Neural cell (in vitro differentiated cells): ENCODE results near the gene MEGF6. TPM values are rescaled to one million over a fixed set of nuclear protein-coding genes. Genes with fewer than 3 reads are reported as not detected.
"Not testable (repeated sequence)": the region's sequence is repeated elsewhere in the genome, so short reads cannot be mapped to it uniquely, and the experiment has no call there.

Experiments
- H2AFZ ChIP-seq: fragments of 200-600, 300-800 bp; sonication (generic), shearing (Covaris generic); 2 replicates; pipeline ENCODE4 v1.6.0; 2014; ENCODE audit warnings: low read depth, mild to moderate bottlenecking, antibody characterized with exemption, low read length, moderate library complexity
- H3F3A ChIP-seq: fragments of 200-600 bp; shearing (Covaris generic); 2 replicates; pipeline ENCODE4 v1.6.1; 2016; ENCODE audit warnings: mild to moderate bottlenecking, moderate library complexity, mixed read lengths, antibody characterized with exemption, low read length; ENCODE audit not compliant: insufficient read depth, poor library complexity, severe bottlenecking
- H3K27ac ChIP-seq: fragments of 200-600, 300-800 bp; sonication (generic), shearing (Covaris generic); 2 replicates; pipeline ENCODE4 v1.5.1; 2014; ENCODE audit warnings: mild to moderate bottlenecking, low read length, moderate library complexity
- H3K27me3 ChIP-seq: fragments of 300-800, 200-600 bp; sonication (generic), shearing (Covaris generic); 2 replicates; pipeline ENCODE4 v1.6.0; 2014; ENCODE audit warnings: mild to moderate bottlenecking, low read depth, low read length, moderate library complexity; ENCODE audit not compliant: insufficient read depth
- H3K36me3 ChIP-seq: fragments of 300-800, 200-600 bp; sonication (generic), shearing (Covaris generic); 2 replicates; pipeline ENCODE4 v1.5.1; 2014; ENCODE audit warnings: mild to moderate bottlenecking, antibody characterized with exemption, low read length, moderate library complexity; ENCODE audit not compliant: insufficient read depth
- H3K4me2 ChIP-seq: fragments of 300-800, 200-600 bp; sonication (generic), shearing (Covaris generic); 2 replicates; pipeline ENCODE4 v1.6.0; 2014; ENCODE audit warnings: mild to moderate bottlenecking, low read length
- H3K4me3 ChIP-seq: fragments of 300-800, 200-600 bp; sonication (generic), shearing (Covaris generic); 2 replicates; pipeline ENCODE4 v1.5.1; 2014; ENCODE audit warnings: mild to moderate bottlenecking, low read length, moderate library complexity
- H3K79me2 ChIP-seq: fragments of 200-600 bp; shearing (Covaris generic); replicated peaks from 2 replicates; pipeline ENCODE4 v1.6.0; 2014; ENCODE audit warnings: mild to moderate bottlenecking, low read length, moderate library complexity; ENCODE audit not compliant: insufficient read depth
- H3K9ac ChIP-seq: fragments of 300-800, 200-600 bp; sonication (generic), shearing (Covaris generic); 2 replicates; pipeline ENCODE4 v1.6.1; 2016; ENCODE audit warnings: mild to moderate bottlenecking, low read length, mixed read lengths
- H3K9me2 ChIP-seq: fragments of 200-600 bp; shearing (Covaris generic); 2 replicates; pipeline ENCODE4 v1.6.1; 2016; ENCODE audit warnings: mild to moderate bottlenecking, low read length, mixed read lengths; ENCODE audit not compliant: insufficient read depth
- H3K9me3 ChIP-seq: fragments of 200-600, 300-800 bp; sonication (generic), shearing (Covaris generic); 2 replicates; pipeline ENCODE4 v1.6.1; 2016; ENCODE audit warnings: mild to moderate bottlenecking, mixed run types, low read length, moderate library complexity, mixed read lengths
- H4K20me1 ChIP-seq: fragments of 200-600 bp; shearing (Covaris generic); 2 replicates; pipeline ENCODE4 v1.6.1; 2016; ENCODE audit warnings: mild to moderate bottlenecking, mixed run types; ENCODE audit not compliant: insufficient read depth
- EP300 ChIP-seq: fragments of 450-650 bp; conservative IDR thresholded peaks from 2 replicates; pipeline ENCODE4 v1.6.1; 2014; ENCODE audit warnings: antibody characterized with exemption, mild to moderate bottlenecking, moderate library complexity; ENCODE audit not compliant: poor library complexity, severe bottlenecking
- EZH2 ChIP-seq: fragments of 200-600, 300-800 bp; shearing (Covaris generic), sonication (generic); IDR thresholded peaks from 2 replicates; pipeline ENCODE4 v1.6.1; 2014; ENCODE audit warnings: antibody characterized with exemption, low read length, borderline replicate concordance, mild to moderate bottlenecking; ENCODE audit not compliant: insufficient read depth, poor library complexity, severe bottlenecking
- MXI1 ChIP-seq: fragments of 450-650 bp; conservative IDR thresholded peaks from 2 replicates; pipeline ENCODE4 v1.6.1; 2014; ENCODE audit warnings: antibody characterized with exemption, mild to moderate bottlenecking; ENCODE audit not compliant: poor library complexity, severe bottlenecking
- POLR2AphosphoS5 ChIP-seq: IDR thresholded peaks from 2 replicates; pipeline ENCODE4 v1.6.1; 2012
- RAD21 ChIP-seq: fragments of 450-650 bp; conservative IDR thresholded peaks from 2 replicates; pipeline ENCODE4 v1.6.1; 2014; ENCODE audit warnings: antibody characterized with exemption, mild to moderate bottlenecking, moderate library complexity
- SMC3 ChIP-seq: fragments of 450-650 bp; conservative IDR thresholded peaks from 2 replicates; pipeline ENCODE4 v1.6.1; 2014; ENCODE audit warnings: antibody characterized with exemption, mild to moderate bottlenecking, moderate library complexity; ENCODE audit not compliant: poor library complexity
- TAF1 ChIP-seq: IDR thresholded peaks from 2 replicates; pipeline ENCODE4 v1.6.1; 2012; ENCODE audit warnings: low read depth
- polyA plus RNA-seq: library from polyadenylated mRNA; depleted of rRNA; stranded (reverse); fragments of >200 nt; gene quantifications from 2 replicates; pipeline ENCODE4 v1.2.3, GENCODE V29; 2014
- TF ChIP-seq, protein P1 (sequence below): fragments of 450-650 bp; IDR thresholded peaks from 2 replicates; pipeline ENCODE4 v1.5.1; 2014; ENCODE audit warnings: antibody characterized with exemption, mild to moderate bottlenecking, moderate library complexity; ENCODE audit not compliant: poor library complexity, severe bottlenecking
- TF ChIP-seq, protein P2 (sequence below): IDR thresholded peaks from 2 replicates; pipeline ENCODE4 v1.6.1; 2012; ENCODE audit warnings: borderline replicate concordance

Gene MEGF6
- polyA plus RNA-seq, 1 donor from 2014 or later, result 6.0 TPM

DNA sequence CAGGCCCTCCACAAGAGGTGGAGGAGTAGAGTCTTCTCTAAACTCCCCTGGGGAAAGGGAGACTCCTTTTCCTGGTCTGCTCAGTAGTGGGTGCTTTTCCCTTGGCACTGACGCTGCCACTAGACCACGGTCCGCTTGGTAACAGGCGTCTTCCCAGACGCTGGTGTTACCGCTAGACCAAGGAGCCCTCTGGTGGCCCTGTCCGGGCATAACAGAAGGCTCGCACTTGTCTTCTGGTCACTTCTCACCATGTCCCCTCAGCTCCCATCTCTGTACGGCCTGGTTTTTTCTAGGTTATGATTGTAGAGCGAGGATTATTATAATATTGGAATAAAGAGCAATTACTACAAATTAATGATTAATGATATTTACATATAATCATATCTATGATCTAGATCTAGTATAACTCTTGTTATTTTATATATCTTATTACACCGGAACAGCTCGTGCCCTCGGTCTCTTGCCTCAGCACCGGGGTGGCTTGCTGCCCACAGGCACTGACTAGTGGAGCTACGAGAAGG is 9.9 kb upstream of the MEGF6 start:
- H3K36me3 ChIP-seq, H3K9me3 ChIP-seq, H3K27me3 ChIP-seq, H3K27ac ChIP-seq, H3K9me2 ChIP-seq, H3F3A ChIP-seq, H3K9ac ChIP-seq, H3K4me3 ChIP-seq, H3K4me2 ChIP-seq, H2AFZ ChIP-seq, H4K20me1 ChIP-seq: not testable (repeated sequence)
- H3K79me2 ChIP-seq, result peaks cover 10% of the 10 kb centered on the region
- TF ChIP-seq, protein P1, sequence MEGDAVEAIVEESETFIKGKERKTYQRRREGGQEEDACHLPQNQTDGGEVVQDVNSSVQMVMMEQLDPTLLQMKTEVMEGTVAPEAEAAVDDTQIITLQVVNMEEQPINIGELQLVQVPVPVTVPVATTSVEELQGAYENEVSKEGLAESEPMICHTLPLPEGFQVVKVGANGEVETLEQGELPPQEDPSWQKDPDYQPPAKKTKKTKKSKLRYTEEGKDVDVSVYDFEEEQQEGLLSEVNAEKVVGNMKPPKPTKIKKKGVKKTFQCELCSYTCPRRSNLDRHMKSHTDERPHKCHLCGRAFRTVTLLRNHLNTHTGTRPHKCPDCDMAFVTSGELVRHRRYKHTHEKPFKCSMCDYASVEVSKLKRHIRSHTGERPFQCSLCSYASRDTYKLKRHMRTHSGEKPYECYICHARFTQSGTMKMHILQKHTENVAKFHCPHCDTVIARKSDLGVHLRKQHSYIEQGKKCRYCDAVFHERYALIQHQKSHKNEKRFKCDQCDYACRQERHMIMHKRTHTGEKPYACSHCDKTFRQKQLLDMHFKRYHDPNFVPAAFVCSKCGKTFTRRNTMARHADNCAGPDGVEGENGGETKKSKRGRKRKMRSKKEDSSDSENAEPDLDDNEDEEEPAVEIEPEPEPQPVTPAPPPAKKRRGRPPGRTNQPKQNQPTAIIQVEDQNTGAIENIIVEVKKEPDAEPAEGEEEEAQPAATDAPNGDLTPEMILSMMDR, result peak; percentile 69
- TF ChIP-seq SMC3 (peak; percentile 78), RAD21 (peak; percentile 59)

DNA sequence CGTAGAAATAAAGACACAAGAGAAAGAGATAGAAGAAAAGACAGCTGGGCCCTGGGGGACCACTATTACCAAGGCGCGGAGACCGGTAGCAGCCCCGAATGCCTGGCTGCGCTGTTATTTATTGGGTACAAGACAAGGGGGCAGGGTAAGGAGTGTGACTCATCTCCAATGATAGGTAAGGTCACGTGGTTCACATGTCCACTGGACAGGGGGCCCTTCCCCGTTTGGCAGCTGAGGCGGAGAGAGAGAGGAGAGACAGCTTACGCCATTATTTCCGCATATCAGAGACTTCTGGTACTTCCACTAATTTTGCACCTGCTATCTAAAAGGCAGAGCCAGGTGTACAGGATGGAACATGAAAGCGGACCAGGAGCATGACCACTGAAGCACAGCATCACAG is 9.4 kb upstream of the MEGF6 start:
- no peak overlapping the region for H3K27ac ChIP-seq
- H3F3A ChIP-seq, result no peaks in the 10 kb centered on the region
- no peak overlapping the region for H3K9ac ChIP-seq
- no peaks in the 10 kb centered on the region for H3K36me3 ChIP-seq
- H3K9me3 ChIP-seq, result no peaks in the 10 kb centered on the region
- TF ChIP-seq SMC3 (no peak), MXI1 (no peak), EZH2 (no peak), RAD21 (no peak), TAF1 (no peak), POLR2AphosphoS5 (no peak), EP300 (no peak)
- TF ChIP-seq, protein P2, sequence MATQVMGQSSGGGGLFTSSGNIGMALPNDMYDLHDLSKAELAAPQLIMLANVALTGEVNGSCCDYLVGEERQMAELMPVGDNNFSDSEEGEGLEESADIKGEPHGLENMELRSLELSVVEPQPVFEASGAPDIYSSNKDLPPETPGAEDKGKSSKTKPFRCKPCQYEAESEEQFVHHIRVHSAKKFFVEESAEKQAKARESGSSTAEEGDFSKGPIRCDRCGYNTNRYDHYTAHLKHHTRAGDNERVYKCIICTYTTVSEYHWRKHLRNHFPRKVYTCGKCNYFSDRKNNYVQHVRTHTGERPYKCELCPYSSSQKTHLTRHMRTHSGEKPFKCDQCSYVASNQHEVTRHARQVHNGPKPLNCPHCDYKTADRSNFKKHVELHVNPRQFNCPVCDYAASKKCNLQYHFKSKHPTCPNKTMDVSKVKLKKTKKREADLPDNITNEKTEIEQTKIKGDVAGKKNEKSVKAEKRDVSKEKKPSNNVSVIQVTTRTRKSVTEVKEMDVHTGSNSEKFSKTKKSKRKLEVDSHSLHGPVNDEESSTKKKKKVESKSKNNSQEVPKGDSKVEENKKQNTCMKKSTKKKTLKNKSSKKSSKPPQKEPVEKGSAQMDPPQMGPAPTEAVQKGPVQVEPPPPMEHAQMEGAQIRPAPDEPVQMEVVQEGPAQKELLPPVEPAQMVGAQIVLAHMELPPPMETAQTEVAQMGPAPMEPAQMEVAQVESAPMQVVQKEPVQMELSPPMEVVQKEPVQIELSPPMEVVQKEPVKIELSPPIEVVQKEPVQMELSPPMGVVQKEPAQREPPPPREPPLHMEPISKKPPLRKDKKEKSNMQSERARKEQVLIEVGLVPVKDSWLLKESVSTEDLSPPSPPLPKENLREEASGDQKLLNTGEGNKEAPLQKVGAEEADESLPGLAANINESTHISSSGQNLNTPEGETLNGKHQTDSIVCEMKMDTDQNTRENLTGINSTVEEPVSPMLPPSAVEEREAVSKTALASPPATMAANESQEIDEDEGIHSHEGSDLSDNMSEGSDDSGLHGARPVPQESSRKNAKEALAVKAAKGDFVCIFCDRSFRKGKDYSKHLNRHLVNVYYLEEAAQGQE, result no peak
- TF ChIP-seq, protein P1, result no peak
- no peak overlapping the region for H3K4me3 ChIP-seq
- peaks cover 8% of the 10 kb centered on the region for H3K79me2 ChIP-seq
- no peak overlapping the region for H2AFZ ChIP-seq
- H4K20me1 ChIP-seq, result no peaks in the 10 kb centered on the region
- no peaks in the 10 kb centered on the region for H3K9me2 ChIP-seq
- no peak overlapping the region for H3K4me2 ChIP-seq
- no peaks in the 10 kb centered on the region for H3K27me3 ChIP-seq
